ENCODE data around the gene DNER.

- TF ChIP-seq CTCF (conservative IDR thresholded peaks at IDR 0.05; ENCODE audit: low read length) (no peak), EZH2phosphoT487 (IDR thresholded peaks at IDR 0.05; ENCODE audit: borderline replicate concordance) (no peak)
These were observed 226.1 kb downstream of the DNER start for GRCh38 chr2:229488232-229488631.

All from Loucy (cell line).